HG03521 (cell line): Measurements from ENCODE around the gene AVEN.
"Not testable (repeated sequence)": the region's sequence is repeated elsewhere in the genome, so short reads cannot be mapped to it uniquely, and the experiment has no call there.

Experiments
- ATAC-seq: cut with Tn5 transposase; IDR thresholded peaks from one replicate; pipeline ENCODE4 v1.9.1; 2021; ENCODE audit warnings: mild to moderate bottlenecking, moderate library complexity; ENCODE audit not compliant: unreplicated experiment

AVEN gene

GRCh38 chr15:33857726-33858125 is 181.3 kb downstream of the AVEN start:
- ATAC-seq: no peak

DNA sequence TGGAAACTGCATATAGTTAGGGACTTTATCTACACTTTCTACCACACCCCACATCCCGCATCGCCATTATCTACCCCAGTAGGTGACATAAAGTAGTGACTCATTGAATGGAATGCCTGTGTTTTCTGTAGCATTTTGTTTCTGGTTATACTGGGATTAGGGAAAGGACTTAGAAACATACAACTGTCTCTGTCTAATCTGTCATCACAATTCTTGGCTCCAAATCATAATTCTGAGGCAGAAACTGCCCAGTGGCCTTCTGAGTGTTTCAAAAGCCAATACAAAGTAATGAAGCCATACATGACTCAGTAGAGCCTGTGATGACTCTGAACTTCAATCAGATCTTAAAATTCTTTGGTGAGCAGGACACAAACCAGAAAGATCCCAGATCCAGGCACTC is 186.4 kb downstream of the AVEN start:
- no peak for ATAC-seq

GRCh38 chr15:33852094-33852493 is 186.9 kb downstream of the AVEN start:
- no peak for ATAC-seq

DNA sequence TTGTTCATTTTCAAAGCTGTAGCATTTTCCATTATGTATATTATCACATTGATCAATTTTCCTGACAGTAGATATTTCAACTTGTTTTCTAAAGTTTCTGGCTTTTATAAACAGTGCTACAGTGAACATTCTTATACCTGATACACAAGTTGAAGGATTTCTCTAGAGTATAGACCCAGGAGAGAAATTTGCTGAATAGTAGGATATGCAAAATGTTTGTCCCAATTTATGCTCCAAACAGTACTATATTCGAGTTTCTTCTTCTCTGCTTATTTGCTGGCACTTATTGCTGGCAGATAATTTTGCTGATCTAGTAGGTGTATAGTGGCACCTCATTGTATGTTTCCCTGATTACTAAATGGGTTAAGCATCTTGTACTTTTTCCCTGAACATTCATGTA is 187.9 kb downstream of the AVEN start:
- ATAC-seq: no peak

GRCh38 chr15:33848011-33848410 is 191.0 kb downstream of the AVEN start:
- ATAC-seq: no peak

- ATAC-seq: no peak
Observed at GRCh38 chr15:33846862-33847261, 192.1 kb downstream of the AVEN start.

- no peak for ATAC-seq
Observed at GRCh38 chr15:33846142-33846541, 192.9 kb downstream of the AVEN start.

GRCh38 chr15:33844597-33844996 is 194.4 kb downstream of the AVEN start:
- ATAC-seq: no peak

GRCh38 chr15:33844186-33844585 is 194.8 kb downstream of the AVEN start:
- ATAC-seq: no peak

GRCh38 chr15:33840615-33841014 is 198.4 kb downstream of the AVEN start:
- no peak for ATAC-seq

- no peak for ATAC-seq
Observed at GRCh38 chr15:33839540-33839939, 199.5 kb downstream of the AVEN start.

GRCh38 chr15:33837294-33837693 is 201.7 kb downstream of the AVEN start:
- ATAC-seq: no peak

DNA sequence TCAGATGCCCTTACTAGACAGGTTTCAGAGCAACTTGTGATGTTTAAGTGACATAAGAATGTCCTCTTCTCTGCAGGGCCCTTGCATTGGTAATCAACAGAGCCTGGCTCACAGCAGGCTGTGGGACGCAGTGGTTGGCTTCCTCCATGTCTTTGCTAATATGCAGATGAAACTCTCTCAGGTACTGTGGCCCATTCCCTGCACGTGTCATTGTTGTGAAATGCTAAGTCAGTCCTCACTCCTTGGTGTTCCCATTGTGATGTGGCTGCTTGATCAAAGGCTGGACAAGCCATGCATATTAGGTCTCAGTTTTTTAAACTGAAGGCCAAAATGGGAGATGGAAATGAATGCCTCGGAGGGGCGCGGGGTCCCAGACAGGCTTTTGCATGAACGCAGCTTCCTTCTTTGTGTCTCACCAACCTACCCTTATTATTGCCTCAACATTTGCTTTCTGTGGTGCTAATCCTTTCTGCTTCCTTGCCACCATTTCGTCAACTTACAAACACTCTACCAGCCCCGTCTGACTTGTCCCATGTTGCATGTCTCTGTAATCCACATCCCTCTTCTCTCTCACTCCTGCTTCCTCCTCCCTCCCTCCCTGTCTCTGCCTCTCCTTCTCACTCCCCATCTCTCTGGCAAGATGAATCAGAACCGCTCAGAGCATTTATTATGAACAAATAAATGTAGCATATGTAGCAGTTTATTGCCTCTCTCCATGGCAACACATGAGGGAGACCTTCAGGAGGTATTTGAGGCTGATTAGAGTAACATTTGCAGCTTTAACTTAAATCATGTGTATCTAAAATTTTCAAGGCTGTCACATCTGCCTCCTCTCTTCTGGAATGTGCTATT is 203.9 kb downstream of the AVEN start:
- ATAC-seq: no peak

DNA sequence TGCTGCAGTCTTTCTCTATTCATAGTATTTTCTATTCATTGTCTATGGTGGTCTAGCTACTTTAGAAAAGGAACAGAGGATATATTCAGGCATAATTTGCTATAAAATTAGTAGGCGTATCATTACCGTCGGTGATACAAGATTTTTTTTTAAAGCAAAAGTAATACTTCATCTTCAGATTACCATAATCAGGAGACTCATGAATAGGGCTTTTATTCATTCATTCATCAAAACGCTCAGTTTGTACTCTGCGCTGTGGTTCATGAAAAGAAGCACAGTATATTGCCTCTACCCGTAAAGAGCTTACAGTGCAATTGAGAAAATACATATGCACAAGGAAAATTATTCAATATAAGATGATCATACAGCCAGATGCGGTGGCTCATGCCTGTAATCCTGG is 207.4 kb downstream of the AVEN start:
- no peak for ATAC-seq

- no peak for ATAC-seq
Observed at GRCh38 chr15:33830351-33830750, 208.7 kb downstream of the AVEN start.

DNA sequence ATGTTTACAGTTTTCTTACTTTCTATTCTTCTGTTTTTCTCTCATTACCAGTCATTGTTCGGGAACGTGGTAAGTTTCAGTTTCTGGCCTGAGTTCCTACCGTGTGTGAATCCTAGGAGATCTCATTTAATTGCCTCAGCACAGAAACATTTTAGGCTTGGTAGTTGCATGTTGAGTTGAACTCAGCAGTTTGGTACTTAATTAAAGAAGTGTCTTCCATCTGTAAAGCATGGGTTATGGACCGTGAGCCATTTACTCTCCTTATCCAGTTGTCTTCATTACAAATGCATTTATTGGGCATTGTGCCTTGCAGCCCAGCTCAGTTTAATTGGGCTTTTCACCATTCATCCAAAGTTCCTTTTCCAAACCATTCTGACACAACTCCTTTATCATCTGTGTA is 212.8 kb downstream of the AVEN start:
- ATAC-seq: no peak

DNA sequence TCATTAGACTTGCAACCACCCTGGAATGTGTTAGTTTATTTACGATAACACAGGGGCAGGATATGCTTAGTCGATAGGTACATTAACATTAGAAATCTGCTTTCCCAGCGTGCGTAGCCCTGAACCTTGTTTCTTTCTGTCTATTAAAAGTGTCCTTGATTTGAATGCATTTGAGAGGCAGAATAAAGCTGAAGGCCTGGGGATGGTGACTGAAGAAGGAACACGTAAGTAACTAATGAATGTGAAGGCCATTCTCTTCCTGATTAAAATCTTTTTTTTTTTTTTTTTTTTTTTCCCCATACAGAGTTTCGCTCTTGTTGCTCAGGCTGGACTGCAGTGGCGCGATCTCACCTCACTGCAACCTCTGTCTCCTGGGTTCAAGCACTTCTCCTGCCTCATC is 213.6 kb downstream of the AVEN start:
- no peak for ATAC-seq

DNA sequence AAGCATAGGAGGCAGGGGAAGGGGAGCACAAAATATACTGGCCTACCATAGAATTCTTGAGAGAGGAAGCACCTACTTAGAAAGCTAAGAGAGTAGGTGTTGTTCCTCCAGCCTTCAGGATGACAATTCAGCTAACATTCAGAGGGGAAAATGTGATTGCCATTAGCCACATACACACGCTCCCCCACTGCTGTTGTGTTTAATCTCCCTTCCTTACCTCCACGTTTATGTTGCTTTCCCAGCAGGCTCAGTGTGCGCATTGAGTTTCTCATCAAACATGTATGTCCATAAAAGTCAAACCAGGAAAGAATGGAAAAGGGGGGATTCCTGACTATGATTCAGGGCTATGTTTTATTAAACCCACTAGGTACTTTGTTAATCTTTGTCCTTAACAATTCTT is 215.9 kb downstream of the AVEN start:
- no peak for ATAC-seq

GRCh38 chr15:33822479-33822878 is 216.5 kb downstream of the AVEN start:
- ATAC-seq: no peak

- ATAC-seq: not testable (repeated sequence)
Observed at GRCh38 chr15:33819499-33819898, 219.5 kb downstream of the AVEN start.
